HCT116 (cell line): ENCODE data around the gene LIM2. TPM values are rescaled to one million over a fixed set of nuclear protein-coding genes. Genes with fewer than 3 reads are reported as not detected.
A peak's percentile ranks its signal among the peaks of the same experiment; 100 is the strongest.

Source experiments
- ATAC-seq: fragments of 200-7000 bp; cut with Tn5 transposase; 2 replicates; pipeline ENCODE4 v1.9.1; 2020; ENCODE audit warnings: mild to moderate bottlenecking, moderate library complexity
- BruUV-seq: library from RNA; stranded (reverse); fragments of 400-500 nt; replicated peaks from 2 replicates; lab custom pipeline; 2021; lab: Mats Ljungman, UMichigan
- CTCF ChIA-PET: fragments of 300-600 bp; sonication (Branson Sonifier 250); formaldehyde crosslinking; loops from one replicate; lab custom pipeline; 2021; ENCODE audit warnings: antibody characterized with exemption; lab: Charles Lee
- POLR2A ChIA-PET: fragments of 300-600, 350-600 bp; sonication (Branson Sonifier 250); formaldehyde crosslinking; loops from one replicate; lab custom pipeline; 2021; ENCODE audit warnings: antibody characterized with exemption; lab: Charles Lee
- RAD21 ChIA-PET, 2 experiments: fragments of 300-600 bp; sonication (Branson Sonifier 250); formaldehyde crosslinking; loops; one replicate each; lab custom pipeline; 2023; ENCODE audit warnings: low total read pairs in 2 of 2; ENCODE audit not compliant: uncharacterized antibody in 2 of 2, unreplicated experiment in 2 of 2, low non-redundant PET in 1 of 2; lab: Charles Lee
- DNase-seq: peaks from one replicate; pipeline ENCODE4 v3.0.0-alpha.2; 2010; ENCODE audit warnings: low read depth, low spot score
- H2AFZ ChIP-seq: fragments of 200-600 bp; shearing (Covaris generic), sonication (generic); 2 replicates; pipeline ENCODE4 v1.6.1; 2017; ENCODE audit warnings: low read depth, mixed run types, mixed read lengths, antibody characterized with exemption, low read length; ENCODE audit not compliant: poor library complexity, severe bottlenecking
- H3K27ac ChIP-seq: 2 replicates; pipeline ENCODE4 v1.5.1; 2012; ENCODE audit warnings: low read depth, low read length
- H3K27me3 ChIP-seq: fragments of 200-600 bp; sonication (generic); 2 replicates; pipeline ENCODE4 v1.6.1; 2016; ENCODE audit warnings: mixed run types, low read length, mixed read lengths; ENCODE audit not compliant: insufficient read depth
- H3K36me3 ChIP-seq, 2 experiments: fragments of 200-500 bp in 1 of 2; fragments of 200-600 bp in 1 of 2; sonication (Bioruptor generic) in 1 of 2; sonication (generic) in 1 of 2; 2 replicates each; pipeline versions ENCODE4 v1.5.1 to v1.6.1; 2014 to 2016; ENCODE audit warnings: low read length in 2 of 2, inconsistent platforms in 1 of 2, mixed read lengths in 1 of 2, mixed run types in 1 of 2; ENCODE audit not compliant: insufficient read depth in 2 of 2, control insufficient read depth in 1 of 2
- H3K4me1 ChIP-seq, 2 experiments: fragments of 200-600 bp in 1 of 2; sonication (generic) in 1 of 2; 2 replicates each; pipeline versions ENCODE4 v1.5.1 to v1.6.1; 2012 to 2017; ENCODE audit warnings: low read length in 2 of 2, inconsistent platforms in 1 of 2, mild to moderate bottlenecking in 1 of 2, mixed read lengths in 1 of 2, mixed run types in 1 of 2, moderate library complexity in 1 of 2; ENCODE audit not compliant: insufficient read depth in 2 of 2, control insufficient read depth in 1 of 2
- H3K4me2 ChIP-seq: fragments of 200-600 bp; sonication (generic); 2 replicates; pipeline ENCODE4 v1.6.1; 2017; ENCODE audit warnings: mixed run types, low read length, mixed read lengths
- H3K4me3 ChIP-seq, 2 experiments: fragments of 200-600 bp in 1 of 2; sonication (generic) in 1 of 2; replicated peaks in 1 of 2; 2 replicates each; pipeline ENCODE4 v1.5.1; 2011 to 2016; ENCODE audit warnings: low read length in 2 of 2, control low read depth in 1 of 2, low read depth in 1 of 2, mild to moderate bottlenecking in 1 of 2, mixed read lengths in 1 of 2, mixed run types in 1 of 2
- H3K79me2 ChIP-seq: fragments of 200-600 bp; sonication (generic); 2 replicates; pipeline ENCODE4 v1.6.1; 2017; ENCODE audit warnings: mild to moderate bottlenecking, mixed run types, low read length, moderate library complexity, mixed read lengths; ENCODE audit not compliant: insufficient read depth
- H3K9ac ChIP-seq: fragments of 200-600 bp; sonication (generic); 2 replicates; pipeline ENCODE4 v1.6.1; 2016; ENCODE audit warnings: low read length, mixed read lengths
- H3K9me2 ChIP-seq: fragments of 200-600 bp; sonication (generic), shearing (Covaris generic); 2 replicates; pipeline ENCODE4 v1.6.1; 2017; ENCODE audit warnings: mixed run types, mild to moderate bottlenecking, moderate library complexity; ENCODE audit not compliant: insufficient read depth
- H3K9me3 ChIP-seq, 2 experiments: fragments of 200-500 bp in 1 of 2; fragments of 200-600 bp in 1 of 2; sonication (Bioruptor generic) in 1 of 2; sonication (generic) in 1 of 2; 2 replicates each; pipeline ENCODE4 v1.6.1; 2014 to 2017; ENCODE audit warnings: low read length in 2 of 2, mixed read lengths in 2 of 2, inconsistent platforms in 1 of 2, low read depth in 1 of 2, mild to moderate bottlenecking in 1 of 2, mixed run types in 1 of 2, moderate library complexity in 1 of 2; ENCODE audit not compliant: control insufficient read depth in 1 of 2, insufficient read depth in 1 of 2
- H4K20me1 ChIP-seq: fragments of 200-600 bp; sonication (generic), shearing (Covaris generic); 2 replicates; pipeline ENCODE4 v1.6.1; 2017; ENCODE audit warnings: mixed run types, mild to moderate bottlenecking, moderate library complexity; ENCODE audit not compliant: insufficient read depth
- CBX3 ChIP-seq: IDR thresholded peaks from 2 replicates; pipeline ENCODE4 v1.6.1; 2012; ENCODE audit warnings: low read depth
- CEBPB ChIP-seq: IDR thresholded peaks from 2 replicates; pipeline ENCODE4 v1.6.1; 2012; ENCODE audit warnings: low read depth
- EGR1 ChIP-seq: IDR thresholded peaks from 2 replicates; pipeline ENCODE4 v1.6.1; 2012; ENCODE audit warnings: low read depth
- EZH2 ChIP-seq: fragments of 200-600 bp; sonication (generic); IDR thresholded peaks from 2 replicates; pipeline ENCODE4 v1.6.1; 2017; ENCODE audit warnings: antibody characterized with exemption, mixed run types
- EZH2phosphoT487 ChIP-seq: fragments of 200-600 bp; IDR thresholded peaks from 2 replicates; pipeline ENCODE4 v1.6.1; 2018; ENCODE audit warnings: antibody characterized with exemption, borderline replicate concordance
- FOSL1 ChIP-seq: IDR thresholded peaks from 2 replicates; pipeline ENCODE4 v1.6.1; 2012; ENCODE audit warnings: low read depth
- JUND ChIP-seq: IDR thresholded peaks from 2 replicates; pipeline ENCODE4 v1.6.1; 2012
- POLR2AphosphoS5 ChIP-seq: IDR thresholded peaks from 2 replicates; pipeline ENCODE4 v1.6.1; 2011; ENCODE audit warnings: mild to moderate bottlenecking, low read depth, low read length, moderate library complexity
- RAD21 ChIP-seq: IDR thresholded peaks from 2 replicates; pipeline ENCODE4 v1.6.1; 2012; ENCODE audit warnings: low read depth, mild to moderate bottlenecking
- SIN3A ChIP-seq: IDR thresholded peaks from 2 replicates; pipeline ENCODE4 v1.6.1; 2012; ENCODE audit warnings: low read depth
- TCF7L2 ChIP-seq: IDR thresholded peaks from 2 replicates; pipeline ENCODE4 v1.7.0; 2011; ENCODE audit warnings: borderline replicate concordance, inconsistent platforms; ENCODE audit not compliant: insufficient read depth, insufficient read length; ENCODE audit errors: extremely low read depth
- YY1 ChIP-seq: IDR thresholded peaks from 2 replicates; pipeline ENCODE4 v1.6.1; 2011; ENCODE audit warnings: low read length, low read depth, moderate library complexity, mild to moderate bottlenecking; ENCODE audit not compliant: insufficient replicate concordance; ENCODE audit errors: extremely low read depth
- ZNF274 ChIP-seq: fragments of 200-500 bp; sonication (Bioruptor generic); IDR thresholded peaks from 2 replicates; pipeline ENCODE4 v1.6.1; 2014; ENCODE audit warnings: mild to moderate bottlenecking, low read depth, low read length, inconsistent platforms
- intact Hi-C: fragments of 100-400 bp; cut with micrococcal nuclease; formaldehyde crosslinking; loops from 2 replicates; pipeline ENCODE4 v1.10.0; 2022
- total RNA-seq: library from RNA; stranded (reverse); gene quantifications from one replicate; pipeline ENCODE4 v1.2.1, GENCODE V29; 2021; ENCODE audit not compliant: unreplicated experiment
- TF ChIP-seq, protein P1 (sequence below): IDR thresholded peaks from 2 replicates; pipeline ENCODE4 v1.6.1; 2011; ENCODE audit warnings: mild to moderate bottlenecking, low read length, moderate library complexity; ENCODE audit not compliant: insufficient replicate concordance; ENCODE audit errors: extremely low read depth
- TF ChIP-seq, protein P2 (sequence below): IDR thresholded peaks from 2 replicates; pipeline ENCODE4 v1.6.1; 2012
- TF ChIP-seq, protein P3 (sequence below): IDR thresholded peaks from 2 replicates; pipeline ENCODE4 v1.6.1; 2012; ENCODE audit warnings: low read depth
- TF ChIP-seq, protein P4 (sequence below): IDR thresholded peaks from 2 replicates; pipeline ENCODE4 v1.6.1; 2012
- TF ChIP-seq, protein P5 (sequence below), 3 experiments: fragments of 200-600 bp in 1 of 3; sonication (generic) in 1 of 3; IDR thresholded peaks in 2 of 3; conservative IDR thresholded peaks in 1 of 3; 2 replicates each; pipeline ENCODE4 v1.5.1; 2012 to 2017; ENCODE audit warnings: low read depth in 2 of 3, low read length in 2 of 3, antibody characterized with exemption in 1 of 3, borderline replicate concordance in 1 of 3, control low read depth in 1 of 3, mild to moderate bottlenecking in 1 of 3, mixed read lengths in 1 of 3, mixed run types in 1 of 3, moderate library complexity in 1 of 3; ENCODE audit not compliant: insufficient read depth in 1 of 3

The LIM2 gene
- total RNA-seq, 1 experiment from 2014 or later = not detected

DNA sequence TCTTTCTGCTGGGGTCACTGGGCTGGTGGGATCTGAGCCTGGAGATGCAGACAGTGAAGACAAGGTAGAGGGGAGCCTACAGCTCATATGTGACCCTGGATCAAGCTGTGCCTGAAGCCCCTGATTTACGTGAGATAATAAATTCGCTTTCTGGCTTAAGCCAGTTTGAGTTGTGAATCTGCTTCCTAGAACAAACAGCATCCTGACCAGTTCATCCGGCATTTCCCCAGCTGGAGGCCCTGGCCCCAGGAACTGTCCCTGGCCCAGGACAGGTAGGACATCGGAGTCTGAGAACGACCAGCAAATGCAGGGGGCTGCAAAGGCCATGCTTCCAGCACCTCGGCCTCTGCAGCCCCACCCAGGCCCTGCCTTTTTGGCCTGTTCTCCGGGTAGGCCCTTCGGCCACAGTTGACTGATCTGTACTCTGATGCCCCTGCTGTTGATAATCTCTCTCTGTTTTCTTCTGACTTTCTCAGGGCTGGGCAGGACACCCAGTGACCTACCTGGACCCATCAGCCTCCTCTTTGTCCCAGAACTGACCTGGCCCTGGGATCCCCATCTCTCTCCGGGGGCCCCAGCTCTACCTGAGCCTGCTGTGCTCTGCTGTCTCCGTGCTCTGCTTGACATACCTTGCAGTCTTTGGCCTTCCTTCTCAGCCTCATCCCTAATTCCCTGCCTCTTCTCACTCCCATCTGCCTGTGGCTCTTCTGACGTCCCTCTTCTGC, 36.3 kb downstream of the LIM2 start:
- H4K20me1 ChIP-seq = no peaks in the 10 kb centered on the region
- H3K79me2 ChIP-seq = peaks cover 12% of the 10 kb centered on the region; the same call in 1 of the 2 replicates
- peaks cover 0 to 22% of the 10 kb centered on the region in 2 experiments; a peak in 3 of 4 replicates for H3K4me1 ChIP-seq
- ChIA-PET RAD21 (no interaction called here), CTCF (no interaction called here), POLR2A (no interaction called here)
- H3K27ac ChIP-seq = 0 out of 2 replicates have a peak overlapping the region, but pooled peaks have one; percentile 12
- H3K9ac ChIP-seq = no peak overlapping the region
- H3K9me2 ChIP-seq = no peaks in the 10 kb centered on the region
- no peak for DNase-seq
- no peaks in the 10 kb centered on the region for H3K27me3 ChIP-seq
- ATAC-seq = no peak
- no peak overlapping the region for H2AFZ ChIP-seq
- intact Hi-C loops = no loop called here
- no peak for TF ChIP-seq SIN3A
- no peak for TF ChIP-seq YY1
- no peak for TF ChIP-seq CBX3
- TF ChIP-seq, protein P1, sequence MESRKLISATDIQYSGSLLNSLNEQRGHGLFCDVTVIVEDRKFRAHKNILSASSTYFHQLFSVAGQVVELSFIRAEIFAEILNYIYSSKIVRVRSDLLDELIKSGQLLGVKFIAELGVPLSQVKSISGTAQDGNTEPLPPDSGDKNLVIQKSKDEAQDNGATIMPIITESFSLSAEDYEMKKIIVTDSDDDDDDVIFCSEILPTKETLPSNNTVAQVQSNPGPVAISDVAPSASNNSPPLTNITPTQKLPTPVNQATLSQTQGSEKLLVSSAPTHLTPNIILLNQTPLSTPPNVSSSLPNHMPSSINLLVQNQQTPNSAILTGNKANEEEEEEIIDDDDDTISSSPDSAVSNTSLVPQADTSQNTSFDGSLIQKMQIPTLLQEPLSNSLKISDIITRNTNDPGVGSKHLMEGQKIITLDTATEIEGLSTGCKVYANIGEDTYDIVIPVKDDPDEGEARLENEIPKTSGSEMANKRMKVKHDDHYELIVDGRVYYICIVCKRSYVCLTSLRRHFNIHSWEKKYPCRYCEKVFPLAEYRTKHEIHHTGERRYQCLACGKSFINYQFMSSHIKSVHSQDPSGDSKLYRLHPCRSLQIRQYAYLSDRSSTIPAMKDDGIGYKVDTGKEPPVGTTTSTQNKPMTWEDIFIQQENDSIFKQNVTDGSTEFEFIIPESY = no peak
- no peak for TF ChIP-seq CEBPB
- no peak for TF ChIP-seq ZNF274
- TF ChIP-seq EGR1 = no peak
- TF ChIP-seq, protein P2, sequence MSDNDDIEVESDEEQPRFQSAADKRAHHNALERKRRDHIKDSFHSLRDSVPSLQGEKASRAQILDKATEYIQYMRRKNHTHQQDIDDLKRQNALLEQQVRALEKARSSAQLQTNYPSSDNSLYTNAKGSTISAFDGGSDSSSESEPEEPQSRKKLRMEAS = no peak
- TF ChIP-seq EZH2 = no peak
- TF ChIP-seq, protein P3, sequence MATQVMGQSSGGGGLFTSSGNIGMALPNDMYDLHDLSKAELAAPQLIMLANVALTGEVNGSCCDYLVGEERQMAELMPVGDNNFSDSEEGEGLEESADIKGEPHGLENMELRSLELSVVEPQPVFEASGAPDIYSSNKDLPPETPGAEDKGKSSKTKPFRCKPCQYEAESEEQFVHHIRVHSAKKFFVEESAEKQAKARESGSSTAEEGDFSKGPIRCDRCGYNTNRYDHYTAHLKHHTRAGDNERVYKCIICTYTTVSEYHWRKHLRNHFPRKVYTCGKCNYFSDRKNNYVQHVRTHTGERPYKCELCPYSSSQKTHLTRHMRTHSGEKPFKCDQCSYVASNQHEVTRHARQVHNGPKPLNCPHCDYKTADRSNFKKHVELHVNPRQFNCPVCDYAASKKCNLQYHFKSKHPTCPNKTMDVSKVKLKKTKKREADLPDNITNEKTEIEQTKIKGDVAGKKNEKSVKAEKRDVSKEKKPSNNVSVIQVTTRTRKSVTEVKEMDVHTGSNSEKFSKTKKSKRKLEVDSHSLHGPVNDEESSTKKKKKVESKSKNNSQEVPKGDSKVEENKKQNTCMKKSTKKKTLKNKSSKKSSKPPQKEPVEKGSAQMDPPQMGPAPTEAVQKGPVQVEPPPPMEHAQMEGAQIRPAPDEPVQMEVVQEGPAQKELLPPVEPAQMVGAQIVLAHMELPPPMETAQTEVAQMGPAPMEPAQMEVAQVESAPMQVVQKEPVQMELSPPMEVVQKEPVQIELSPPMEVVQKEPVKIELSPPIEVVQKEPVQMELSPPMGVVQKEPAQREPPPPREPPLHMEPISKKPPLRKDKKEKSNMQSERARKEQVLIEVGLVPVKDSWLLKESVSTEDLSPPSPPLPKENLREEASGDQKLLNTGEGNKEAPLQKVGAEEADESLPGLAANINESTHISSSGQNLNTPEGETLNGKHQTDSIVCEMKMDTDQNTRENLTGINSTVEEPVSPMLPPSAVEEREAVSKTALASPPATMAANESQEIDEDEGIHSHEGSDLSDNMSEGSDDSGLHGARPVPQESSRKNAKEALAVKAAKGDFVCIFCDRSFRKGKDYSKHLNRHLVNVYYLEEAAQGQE = no peak
- TF ChIP-seq RAD21 = no peak
- TF ChIP-seq, protein P4, sequence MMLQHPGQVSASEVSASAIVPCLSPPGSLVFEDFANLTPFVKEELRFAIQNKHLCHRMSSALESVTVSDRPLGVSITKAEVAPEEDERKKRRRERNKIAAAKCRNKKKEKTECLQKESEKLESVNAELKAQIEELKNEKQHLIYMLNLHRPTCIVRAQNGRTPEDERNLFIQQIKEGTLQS = no peak
- no peak for TF ChIP-seq FOSL1
- no peak for TF ChIP-seq POLR2AphosphoS5
- TF ChIP-seq EZH2phosphoT487 = no peak
- no peak for TF ChIP-seq TCF7L2
- TF ChIP-seq, protein P5, sequence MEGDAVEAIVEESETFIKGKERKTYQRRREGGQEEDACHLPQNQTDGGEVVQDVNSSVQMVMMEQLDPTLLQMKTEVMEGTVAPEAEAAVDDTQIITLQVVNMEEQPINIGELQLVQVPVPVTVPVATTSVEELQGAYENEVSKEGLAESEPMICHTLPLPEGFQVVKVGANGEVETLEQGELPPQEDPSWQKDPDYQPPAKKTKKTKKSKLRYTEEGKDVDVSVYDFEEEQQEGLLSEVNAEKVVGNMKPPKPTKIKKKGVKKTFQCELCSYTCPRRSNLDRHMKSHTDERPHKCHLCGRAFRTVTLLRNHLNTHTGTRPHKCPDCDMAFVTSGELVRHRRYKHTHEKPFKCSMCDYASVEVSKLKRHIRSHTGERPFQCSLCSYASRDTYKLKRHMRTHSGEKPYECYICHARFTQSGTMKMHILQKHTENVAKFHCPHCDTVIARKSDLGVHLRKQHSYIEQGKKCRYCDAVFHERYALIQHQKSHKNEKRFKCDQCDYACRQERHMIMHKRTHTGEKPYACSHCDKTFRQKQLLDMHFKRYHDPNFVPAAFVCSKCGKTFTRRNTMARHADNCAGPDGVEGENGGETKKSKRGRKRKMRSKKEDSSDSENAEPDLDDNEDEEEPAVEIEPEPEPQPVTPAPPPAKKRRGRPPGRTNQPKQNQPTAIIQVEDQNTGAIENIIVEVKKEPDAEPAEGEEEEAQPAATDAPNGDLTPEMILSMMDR (IDR thresholded peaks at IDR 0.05 in 2 of 3, conservative IDR thresholded peaks at IDR 0.05 in 1 of 3; ENCODE audit: borderline replicate concordance in 1 of 3, insufficient read depth in 1 of 3, low read depth in 2 of 3, low read length in 2 of 3) = no peak
- no peak for TF ChIP-seq JUND
- H3K36me3 ChIP-seq = peaks cover 3 to 14% of the 10 kb centered on the region in 2 experiments; a peak in 1 of 4 replicates
- peak overlapping the region; percentile 54 for H3K4me2 ChIP-seq
- H3K9me3 ChIP-seq = no peaks in the 10 kb centered on the region
- BruUV-seq = no TSS peak
- no peak overlapping the region for H3K4me3 ChIP-seq
